ENCODE measurements around the gene PCDHB12.
"Not testable (repeated sequence)": the region's sequence is repeated elsewhere in the genome, so short reads cannot be mapped to it uniquely, and the experiment has no call there.

PCDHB12 gene

DNA sequence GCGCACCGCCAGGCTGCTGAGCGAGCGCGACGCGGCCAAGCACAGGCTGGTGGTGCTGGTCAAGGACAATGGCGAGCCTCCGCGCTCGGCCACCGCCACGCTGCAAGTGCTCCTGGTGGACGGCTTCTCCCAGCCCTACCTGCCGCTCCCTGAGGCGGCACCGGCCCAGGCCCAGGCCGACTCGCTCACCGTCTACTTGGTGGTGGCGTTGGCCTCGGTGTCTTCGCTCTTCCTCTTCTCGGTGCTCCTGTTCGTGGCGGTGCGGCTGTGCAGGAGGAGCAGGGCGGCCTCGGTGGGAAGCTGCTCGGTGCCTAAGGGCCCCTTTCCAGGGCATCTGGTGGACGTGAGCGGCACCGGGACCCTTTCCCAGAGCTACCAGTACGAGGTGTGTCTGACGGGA is 6.9 kb upstream of the PCDHB12 start:
- DNase-seq (ENCODE audit: low read depth in 2 of 3, low spot score in 1 of 3) = not testable (repeated sequence)

- DNase-seq (ENCODE audit: low read depth in 2 of 3, low spot score in 1 of 3) = not testable (repeated sequence)
Measured at GRCh38 chr5:141210281-141210680, 1.8 kb downstream of the PCDHB12 start.

GRCh38 chr5:141210849-141211248 is 2.3 kb downstream of the PCDHB12 start:
- not testable (repeated sequence) for DNase-seq (ENCODE audit: low read depth in 2 of 3, low spot score in 1 of 3)

GRCh38 chr5:141213656-141214339 is 5.3 kb downstream of the PCDHB12 start, which contains the start of gene PCDHB13:
TSS of gene PCDHB13 (plus strand) at chr5:141213919. CDS start at chr5:141214124, 205 bp downstream.
- not testable (repeated sequence) for DNase-seq (ENCODE audit: low read depth in 2 of 3, low spot score in 1 of 3)

DNA sequence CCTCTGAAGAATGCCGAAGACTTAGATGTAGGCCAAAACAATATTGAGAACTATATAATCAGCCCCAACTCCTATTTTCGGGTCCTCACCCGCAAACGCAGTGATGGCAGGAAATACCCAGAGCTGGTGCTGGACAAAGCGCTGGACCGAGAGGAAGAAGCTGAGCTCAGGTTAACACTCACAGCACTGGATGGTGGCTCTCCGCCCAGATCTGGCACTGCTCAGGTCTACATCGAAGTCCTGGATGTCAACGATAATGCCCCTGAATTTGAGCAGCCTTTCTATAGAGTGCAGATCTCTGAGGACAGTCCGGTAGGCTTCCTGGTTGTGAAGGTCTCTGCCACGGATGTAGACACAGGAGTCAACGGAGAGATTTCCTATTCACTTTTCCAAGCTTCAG is 6.1 kb downstream of the PCDHB12 start:
- DNase-seq (ENCODE audit: low read depth in 2 of 3, low spot score in 1 of 3) = not testable (repeated sequence)

GRCh38 chr5:141215504-141215903 is 7.0 kb downstream of the PCDHB12 start:
- not testable (repeated sequence) for DNase-seq (ENCODE audit: low read depth in 2 of 3, low spot score in 1 of 3)

DNA sequence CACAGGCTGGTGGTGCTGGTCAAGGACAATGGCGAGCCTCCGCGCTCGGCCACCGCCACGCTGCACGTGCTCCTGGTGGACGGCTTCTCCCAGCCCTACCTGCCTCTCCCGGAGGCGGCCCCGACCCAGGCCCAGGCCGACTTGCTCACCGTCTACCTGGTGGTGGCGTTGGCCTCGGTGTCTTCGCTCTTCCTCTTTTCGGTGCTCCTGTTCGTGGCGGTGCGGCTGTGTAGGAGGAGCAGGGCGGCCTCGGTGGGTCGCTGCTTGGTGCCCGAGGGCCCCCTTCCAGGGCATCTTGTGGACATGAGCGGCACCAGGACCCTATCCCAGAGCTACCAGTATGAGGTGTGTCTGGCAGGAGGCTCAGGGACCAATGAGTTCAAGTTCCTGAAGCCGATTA is 7.5 kb downstream of the PCDHB12 start:
- not testable (repeated sequence) for DNase-seq (ENCODE audit: low read depth in 2 of 3, low spot score in 1 of 3)

DNA sequence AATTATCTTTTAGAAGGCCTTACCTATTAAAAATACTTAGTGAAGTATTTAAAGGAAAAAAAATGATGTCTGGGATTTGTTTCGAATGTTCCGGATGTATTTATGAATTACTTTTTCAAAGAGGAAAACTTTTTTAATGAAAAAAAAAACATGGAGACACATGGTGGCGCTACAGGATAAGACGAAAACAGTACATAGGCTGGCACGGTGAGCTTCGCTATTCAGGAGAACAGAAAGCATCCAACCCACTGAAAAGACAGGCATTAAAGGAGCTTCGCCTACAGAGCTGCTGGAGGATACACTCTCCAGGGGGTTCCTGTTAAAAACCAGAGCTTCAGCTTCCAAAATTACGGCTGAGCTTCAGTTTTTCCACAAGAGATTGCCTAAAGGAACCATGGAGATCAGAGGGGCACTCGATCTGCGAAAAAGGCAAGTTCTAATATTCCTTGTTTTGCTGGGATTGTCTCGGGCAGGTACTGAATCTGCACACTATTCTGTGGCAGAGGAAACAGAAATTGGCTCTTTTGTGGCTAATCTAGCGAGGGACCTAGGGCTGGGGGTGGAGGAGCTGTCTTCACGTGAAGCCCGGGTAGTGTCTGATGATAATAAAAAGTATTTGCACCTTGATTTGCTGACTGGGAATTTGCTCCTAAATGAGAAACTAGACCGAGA is 14.7 kb downstream of the PCDHB12 start, which contains the start of gene PCDHB14:
TSS of gene PCDHB14 (plus strand) at position 232 of the 672 bp plus-strand sequence. CDS start at position 395, 163 bp downstream.
- DNase-seq (ENCODE audit: low read depth in 2 of 3, low spot score in 1 of 3) = no peak

GRCh38 chr5:141224844-141225243 is 16.3 kb downstream of the PCDHB12 start:
- DNase-seq (ENCODE audit: low read depth in 2 of 3, low spot score in 1 of 3) = not testable (repeated sequence)

DNA sequence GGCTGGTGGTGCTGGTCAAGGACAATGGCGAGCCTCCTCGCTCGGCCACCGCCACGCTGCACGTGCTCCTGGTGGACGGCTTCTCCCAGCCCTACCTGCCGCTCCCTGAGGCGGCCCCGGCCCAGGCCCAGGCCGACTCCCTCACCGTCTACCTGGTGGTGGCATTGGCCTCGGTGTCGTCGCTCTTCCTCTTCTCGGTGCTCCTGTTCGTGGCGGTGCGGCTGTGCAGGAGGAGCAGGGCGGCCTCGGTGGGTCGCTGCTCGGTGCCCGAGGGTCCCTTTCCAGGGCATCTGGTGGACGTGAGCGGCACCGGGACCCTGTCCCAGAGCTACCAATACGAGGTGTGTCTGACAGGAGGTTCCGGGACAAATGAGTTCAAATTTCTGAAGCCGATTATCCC is 16.9 kb downstream of the PCDHB12 start:
- DNase-seq (ENCODE audit: low read depth in 2 of 3, low spot score in 1 of 3) = not testable (repeated sequence)

GRCh38 chr5:141234109-141234667 is 25.7 kb downstream of the PCDHB12 start:
- DNase-seq (ENCODE audit: low read depth in 2 of 3, low spot score in 1 of 3) = no peak

- not testable (repeated sequence) for DNase-seq (ENCODE audit: low read depth in 2 of 3, low spot score in 1 of 3)
Measured at GRCh38 chr5:141235922-141236321, 27.4 kb downstream of the PCDHB12 start.

GRCh38 chr5:141236516-141237313 is 28.2 kb downstream of the PCDHB12 start:
- no peak for DNase-seq (ENCODE audit: low read depth in 2 of 3, low spot score in 1 of 3)

- DNase-seq (ENCODE audit: low read depth in 2 of 3, low spot score in 1 of 3) = no peak
Measured at GRCh38 chr5:141241496-141241895, 33.0 kb downstream of the PCDHB12 start.

DNA sequence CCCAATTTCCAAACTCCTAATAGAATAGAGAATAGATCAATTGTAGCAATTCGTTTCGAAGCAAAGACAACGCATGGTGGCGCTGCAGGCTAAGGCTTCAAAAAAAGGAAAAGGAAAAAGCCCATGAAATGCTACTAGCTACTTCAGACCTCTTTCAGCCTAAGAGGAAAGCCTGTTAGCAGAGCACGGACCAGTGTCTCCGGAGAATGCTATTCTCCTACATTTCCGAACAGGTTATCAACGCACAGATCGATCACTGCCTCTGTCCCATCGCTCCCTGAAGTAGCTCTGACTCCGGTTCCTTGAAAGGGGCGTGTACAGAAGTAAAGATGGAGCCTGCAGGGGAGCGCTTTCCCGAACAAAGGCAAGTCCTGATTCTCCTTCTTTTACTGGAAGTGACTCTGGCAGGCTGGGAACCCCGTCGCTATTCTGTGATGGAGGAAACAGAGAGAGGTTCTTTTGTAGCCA is 36.8 kb downstream of the PCDHB12 start, which contains the start of gene PCDHB15:
TSS of gene PCDHB15 (plus strand) at position 146 of the 468 bp plus-strand sequence. CDS start at position 330, 184 bp downstream.
- DNase-seq (ENCODE audit: low read depth in 2 of 3, low spot score in 1 of 3) = no peak

- not testable (repeated sequence) for DNase-seq (ENCODE audit: low read depth in 2 of 3, low spot score in 1 of 3)
Measured at GRCh38 chr5:141246971-141247370, 38.5 kb downstream of the PCDHB12 start.

DNA sequence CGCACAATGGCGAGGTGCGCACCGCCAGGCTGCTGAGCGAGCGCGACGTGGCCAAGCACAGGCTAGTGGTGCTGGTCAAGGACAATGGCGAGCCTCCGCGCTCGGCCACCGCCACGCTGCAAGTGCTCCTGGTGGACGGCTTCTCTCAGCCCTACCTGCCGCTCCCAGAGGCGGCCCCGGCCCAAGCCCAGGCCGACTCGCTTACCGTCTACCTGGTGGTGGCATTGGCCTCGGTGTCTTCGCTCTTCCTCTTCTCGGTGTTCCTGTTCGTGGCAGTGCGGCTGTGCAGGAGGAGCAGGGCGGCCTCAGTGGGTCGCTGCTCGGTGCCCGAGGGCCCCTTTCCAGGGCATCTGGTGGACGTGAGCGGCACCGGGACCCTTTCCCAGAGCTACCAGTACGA is 38.9 kb downstream of the PCDHB12 start:
- DNase-seq (ENCODE audit: low read depth in 2 of 3, low spot score in 1 of 3) = not testable (repeated sequence)

- no peak for DNase-seq (ENCODE audit: low read depth in 2 of 3, low spot score in 1 of 3)
Measured at GRCh38 chr5:141250576-141250975, 42.1 kb downstream of the PCDHB12 start.

- no peak for DNase-seq (ENCODE audit: low read depth in 2 of 3, low spot score in 1 of 3)
Measured at GRCh38 chr5:141258464-141258863, 49.9 kb downstream of the PCDHB12 start.

DNA sequence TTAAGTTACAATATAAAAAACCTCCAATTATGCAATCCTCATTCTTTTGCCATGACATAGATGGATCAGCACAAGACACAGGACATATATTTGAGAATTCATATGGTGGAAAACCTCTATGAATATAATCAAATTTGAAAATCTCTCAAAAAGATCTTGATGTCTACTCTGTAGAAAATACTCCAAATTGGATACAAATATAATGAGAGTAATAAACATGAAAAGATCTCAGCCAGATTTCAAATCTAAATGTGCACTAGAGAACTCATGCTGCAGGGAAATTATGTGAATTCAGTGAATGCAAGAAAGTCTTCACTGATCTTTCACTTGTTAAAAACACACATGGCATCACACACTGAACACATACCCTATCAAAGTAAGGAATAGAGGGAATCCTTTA is 50.4 kb downstream of the PCDHB12 start:
- no peak for DNase-seq (ENCODE audit: low read depth in 2 of 3, low spot score in 1 of 3)
